Activated CD8-positive, alpha-beta memory T cell treated with anti-CD3 and anti-CD28 coated beads for 36 hours (primary cell): ENCODE results near the gene FBXL4. TPM values are rescaled to one million over a fixed set of nuclear protein-coding genes. Genes with fewer than 3 reads are reported as not detected.

Experiments
- CTCF ChIA-PET: fragments of 350-600 bp; sonication (Branson Sonifier 250); formaldehyde crosslinking; loops from one replicate; lab custom pipeline; 2021; ENCODE audit warnings: antibody characterized with exemption; lab: Charles Lee
- POLR2A ChIA-PET: fragments of 350-600 bp; sonication (Branson Sonifier 250); formaldehyde crosslinking; loops from one replicate; lab custom pipeline; 2021; ENCODE audit warnings: antibody characterized with exemption; lab: Charles Lee
- total RNA-seq, 2 experiments: library from RNA; stranded (reverse); gene quantifications; one replicate each; pipeline ENCODE4 v1.2.3, GENCODE V29; 2021

Gene FBXL4
- total RNA-seq, 2 experiments from 2014 or later: 13.4 to 15.0 TPM

GRCh38 chr6:98904096-98904495, 43.6 kb downstream of the FBXL4 start:
- ChIA-PET POLR2A (no interaction called here), CTCF (no interaction called here)

GRCh38 chr6:98900706-98901105, 47.0 kb downstream of the FBXL4 start:
- ChIA-PET POLR2A (no interaction called here), CTCF (no interaction called here)

GRCh38 chr6:98894810-98895209, 52.9 kb downstream of the FBXL4 start:
- CTCF ChIA-PET: no interaction called here
- POLR2A ChIA-PET: no interaction called here

- ChIA-PET POLR2A (no interaction called here), CTCF (interaction anchor here (0.6 kb wide), 1 partner anchor 1289 kb away, joined by 3 read pairs; no protein-coding TSS in a partner anchor)
These were observed 60.1 kb downstream of the FBXL4 start for GRCh38 chr6:98887650-98888049.

DNA sequence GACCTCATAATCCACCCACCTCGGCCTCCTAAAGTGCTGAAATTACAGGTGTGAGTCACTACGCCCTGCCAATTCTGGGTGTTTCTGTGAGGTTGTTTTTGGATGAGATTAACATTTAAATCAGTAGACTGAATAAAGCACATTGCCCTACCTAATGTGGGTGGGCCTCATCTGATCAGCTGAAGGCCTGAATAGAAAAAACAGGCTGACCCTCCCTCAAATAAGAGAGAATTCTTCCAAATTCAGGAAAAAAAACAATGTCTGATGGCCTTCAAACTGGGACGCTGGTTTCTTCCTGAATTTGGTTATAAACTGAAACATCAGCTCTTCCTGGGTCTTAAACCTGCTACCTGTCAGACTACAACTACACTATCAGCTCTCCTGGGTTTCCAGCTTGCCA, 62.4 kb downstream of the FBXL4 start:
- POLR2A ChIA-PET: no interaction called here

DNA sequence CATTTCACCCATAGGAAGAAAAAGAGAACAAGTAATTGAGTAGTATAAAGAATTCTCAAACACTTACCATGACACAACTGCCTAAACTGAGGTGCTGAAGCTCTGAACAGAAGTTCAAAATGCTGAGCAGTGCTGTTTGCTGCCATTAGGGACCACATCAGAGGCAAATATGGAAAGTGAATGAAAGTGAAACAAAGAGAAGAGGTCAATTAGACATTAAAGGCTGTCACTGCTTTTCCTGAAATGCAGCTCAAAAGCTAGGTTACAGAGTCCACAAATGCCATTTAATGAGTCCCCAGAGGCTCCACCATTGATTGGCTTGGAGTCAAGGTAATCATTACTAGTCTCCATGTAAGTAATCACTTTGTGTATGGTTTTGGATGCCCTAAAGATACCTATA, 67.3 kb downstream of the FBXL4 start:
- ChIA-PET POLR2A (no interaction called here), CTCF (no interaction called here)

More for the DNA sequence above, 62.4 kb downstream of the FBXL4 start:
- CTCF ChIA-PET: no interaction called here

GRCh38 chr6:98877250-98877649, 70.5 kb downstream of the FBXL4 start:
- ChIA-PET POLR2A (no interaction called here), CTCF (no interaction called here)

DNA sequence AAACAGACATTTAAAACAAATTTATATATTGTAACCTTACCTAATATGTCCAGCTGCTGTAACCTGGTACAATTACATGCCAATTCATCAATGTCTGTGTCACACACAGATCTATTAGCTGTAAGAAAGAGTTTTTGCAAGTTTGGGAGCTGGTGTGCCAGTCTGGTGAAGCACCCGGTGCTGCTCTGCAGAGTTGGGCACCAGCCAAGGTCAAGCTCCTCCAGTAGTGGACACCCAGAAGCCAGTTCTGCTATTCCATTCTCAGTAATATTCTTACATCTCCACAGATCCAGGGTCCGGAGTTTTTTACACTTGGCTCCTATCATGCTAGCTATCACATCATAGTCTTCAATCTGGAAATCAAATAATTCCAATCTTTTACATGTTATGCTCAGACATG, 72.4 kb downstream of the FBXL4 start:
- CTCF ChIA-PET: no interaction called here
- POLR2A ChIA-PET: no interaction called here

- CTCF ChIA-PET: interaction anchor here (0.6 kb wide), 1 partner anchor 1771 kb away, joined by 7 read pairs; no protein-coding TSS in a partner anchor
- POLR2A ChIA-PET: no interaction called here
These were observed 75.9 kb downstream of the FBXL4 start for GRCh38 chr6:98871821-98872220.

GRCh38 chr6:98871057-98871456, 76.7 kb downstream of the FBXL4 start:
- ChIA-PET POLR2A (no interaction called here), CTCF (no interaction called here)

DNA sequence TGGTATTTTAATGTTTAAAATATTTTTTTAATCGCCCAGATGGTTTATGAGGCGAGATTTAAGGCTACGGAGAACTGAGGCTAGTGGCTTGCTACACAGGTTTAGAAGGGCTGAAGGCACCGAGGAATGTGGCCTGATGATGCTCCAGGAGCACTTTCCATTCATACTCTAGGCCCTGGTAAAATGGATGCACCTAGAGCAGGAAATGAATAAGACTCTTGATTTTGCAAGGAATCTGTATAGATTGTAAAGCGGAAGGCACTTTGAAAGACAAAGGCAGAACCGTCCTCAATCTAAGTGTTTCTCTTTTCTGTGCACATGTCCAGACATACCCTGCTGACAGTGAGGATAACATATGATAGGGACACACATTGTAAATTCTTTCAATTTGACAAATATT, 83.2 kb downstream of the FBXL4 start:
- POLR2A ChIA-PET: no interaction called here
- CTCF ChIA-PET: no interaction called here

DNA sequence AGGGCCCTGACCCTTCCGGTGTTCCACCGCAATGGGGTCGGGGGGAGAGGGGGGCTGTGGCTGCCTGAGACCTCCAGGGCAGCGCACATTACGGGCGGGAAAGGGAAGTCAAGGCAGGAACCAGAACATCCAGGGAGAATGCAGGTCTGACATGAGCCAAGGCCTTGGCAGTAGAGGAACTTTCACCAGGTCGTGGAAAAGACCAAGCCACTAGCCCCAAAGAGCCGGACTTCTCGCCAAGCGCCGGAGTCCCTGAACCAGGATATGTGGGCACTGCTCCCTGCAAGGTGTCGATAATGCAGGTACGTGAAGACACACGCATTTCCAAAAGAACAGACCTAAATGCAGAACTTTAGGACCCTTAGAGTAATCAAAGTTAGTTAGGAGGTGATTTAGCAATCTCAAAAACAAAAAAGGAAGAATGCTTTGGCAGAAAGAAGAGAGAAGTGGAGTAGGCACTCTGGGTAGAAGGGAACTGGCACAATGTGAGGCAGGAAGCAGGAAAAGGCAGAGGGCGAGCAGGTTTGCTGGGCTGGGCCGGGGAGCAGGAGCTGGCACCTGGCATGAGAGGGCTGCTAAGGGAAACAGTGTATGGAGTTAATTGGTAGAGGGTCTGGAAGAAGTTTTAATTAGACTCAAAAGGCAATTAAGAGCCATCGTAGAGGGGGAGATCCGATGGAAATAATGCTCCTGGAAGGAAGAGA, 99.1 kb downstream of the FBXL4 start:
- POLR2A ChIA-PET: no interaction called here
- CTCF ChIA-PET: no interaction called here

DNA sequence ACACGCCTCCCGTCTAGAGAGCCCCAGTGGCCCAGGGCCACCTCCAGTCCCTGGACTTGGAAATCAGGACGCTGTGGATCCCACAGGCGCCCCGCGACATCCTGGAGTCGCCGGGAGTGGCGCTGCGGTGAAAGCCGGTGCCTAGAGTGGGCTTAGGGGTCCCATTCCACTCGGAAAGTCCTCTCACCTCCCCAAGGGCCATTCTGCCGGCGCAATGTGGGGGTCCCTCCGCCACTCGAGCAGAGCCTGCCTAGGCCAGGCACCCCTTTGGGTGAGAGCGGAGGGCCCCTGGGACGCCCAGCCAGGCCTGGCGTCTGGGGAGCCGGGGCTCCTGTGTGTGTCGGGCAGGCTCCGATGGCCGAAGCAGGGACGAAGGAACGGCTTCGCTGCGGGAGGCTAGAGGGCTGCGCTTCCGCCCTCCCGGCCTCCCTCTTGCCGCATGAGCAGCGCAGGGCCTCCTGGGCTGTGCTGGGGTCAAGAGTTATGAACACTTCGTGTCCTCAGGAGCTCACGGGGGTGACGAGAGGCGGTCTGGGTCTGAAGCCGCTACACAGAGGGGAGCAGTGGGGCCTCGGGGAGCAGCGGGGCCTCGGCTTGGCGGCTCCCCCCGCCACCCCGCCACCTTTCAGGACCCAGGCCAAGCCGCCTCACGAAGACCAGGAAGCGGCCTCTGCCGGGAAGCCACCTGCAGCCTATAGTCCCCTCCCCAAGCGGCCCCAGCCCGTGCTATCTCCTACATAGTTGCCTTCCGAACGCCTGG, 99.8 kb downstream of the FBXL4 start:
- ChIA-PET CTCF (no interaction called here), POLR2A (no interaction called here)

- POLR2A ChIA-PET: no interaction called here
- CTCF ChIA-PET: interaction anchor here (1.3 kb wide), 1 partner anchor 14 kb away, joined by 3 read pairs; no protein-coding TSS in a partner anchor
These were observed 100.3 kb downstream of the FBXL4 start for GRCh38 chr6:98847416-98847778.

DNA sequence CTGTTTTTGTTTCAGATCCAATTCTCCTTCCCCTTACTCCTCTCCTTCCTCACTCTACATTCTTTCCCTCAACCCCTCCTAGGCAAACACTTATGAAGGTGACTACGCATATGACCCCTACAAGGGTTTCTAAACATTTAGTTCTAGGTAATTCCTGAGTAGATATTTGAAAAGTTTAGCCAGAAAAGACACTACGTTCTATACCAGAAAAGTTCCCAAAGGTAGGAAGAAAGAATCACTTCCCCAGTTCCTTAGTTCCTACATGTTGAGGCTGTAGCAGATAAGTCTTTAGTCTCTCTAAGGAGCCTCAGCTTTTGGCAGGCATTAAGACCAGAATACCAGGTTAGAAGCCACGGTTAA, 101.7 kb downstream of the FBXL4 start:
- POLR2A ChIA-PET: no interaction called here
- CTCF ChIA-PET: interaction anchor here (1.0 kb wide), 2 partner anchors 273 to 1352 kb away, joined by 3 read pairs; no protein-coding TSS in a partner anchor

GRCh38 chr6:98845211-98846020, 102.3 kb downstream of the FBXL4 start:
- ChIA-PET CTCF (interaction anchor here (0.6 to 1.0 kb wide), 3 partner anchors 274 to 1351 kb away, joined by 3 read pairs; no protein-coding TSS in a partner anchor), POLR2A (no interaction called here)

GRCh38 chr6:98844244-98845210, 103.2 kb downstream of the FBXL4 start:
- CTCF ChIA-PET: interaction anchor here (1.1 kb wide), 1 partner anchor 1347 kb away, joined by 3 read pairs; no protein-coding TSS in a partner anchor
- POLR2A ChIA-PET: no interaction called here
